ENCODE results near the gene OSBPL3.
A peak's percentile ranks its signal among the peaks of the same experiment; 100 is the strongest.
"Not testable (repeated sequence)": the region's sequence is repeated elsewhere in the genome, so short reads cannot be mapped to it uniquely, and the experiment has no call there.

The OSBPL3 gene

GRCh38 chr7:24824400-24824799 is 155.6 kb downstream of the OSBPL3 start:
- no peak for DNase-seq

- DNase-seq: no peak
Measured at GRCh38 chr7:24821754-24822054, 158.3 kb downstream of the OSBPL3 start.

GRCh38 chr7:24821045-24821753 is 158.8 kb downstream of the OSBPL3 start:
- no peak for DNase-seq

GRCh38 chr7:24820730-24821044 is 159.3 kb downstream of the OSBPL3 start:
- DNase-seq: peak; percentile 76

- DNase-seq: peak; percentile 85
Measured at GRCh38 chr7:24819916-24820689, 159.9 kb downstream of the OSBPL3 start.

- DNase-seq: no peak
Measured at GRCh38 chr7:24817339-24817738, 162.6 kb downstream of the OSBPL3 start.

GRCh38 chr7:24816868-24817267 is 163.1 kb downstream of the OSBPL3 start:
- no peak for DNase-seq

- peak; percentile 8 for DNase-seq
Measured at GRCh38 chr7:24812305-24812945, 167.6 kb downstream of the OSBPL3 start.

GRCh38 chr7:24808518-24808917 is 171.5 kb downstream of the OSBPL3 start:
- no peak for DNase-seq

- DNase-seq: no peak
Measured at GRCh38 chr7:24802300-24802699, 177.7 kb downstream of the OSBPL3 start.

GRCh38 chr7:24801883-24802282 is 178.1 kb downstream of the OSBPL3 start:
- DNase-seq: no peak

GRCh38 chr7:24800667-24801066 is 179.3 kb downstream of the OSBPL3 start:
- no peak for DNase-seq

GRCh38 chr7:24800073-24800472 is 179.9 kb downstream of the OSBPL3 start:
- DNase-seq: no peak

GRCh38 chr7:24799506-24799905 is 180.5 kb downstream of the OSBPL3 start:
- DNase-seq: no peak

GRCh38 chr7:24798261-24798660 is 181.7 kb downstream of the OSBPL3 start:
- DNase-seq: no peak

GRCh38 chr7:24797270-24797669 is 182.7 kb downstream of the OSBPL3 start:
- no peak for DNase-seq

GRCh38 chr7:24795407-24795767 is 184.6 kb downstream of the OSBPL3 start:
- DNase-seq: no peak

- not testable (repeated sequence) for DNase-seq
Measured at GRCh38 chr7:24794751-24795406, 185.1 kb downstream of the OSBPL3 start.

- no peak for DNase-seq
Measured at GRCh38 chr7:24793982-24794648, 185.9 kb downstream of the OSBPL3 start.

GRCh38 chr7:24788961-24789576 is 190.9 kb downstream of the OSBPL3 start:
- DNase-seq: no peak

GRCh38 chr7:24788075-24788474 is 191.9 kb downstream of the OSBPL3 start:
- no peak for DNase-seq

GRCh38 chr7:24786941-24787340 is 193.0 kb downstream of the OSBPL3 start:
- no peak for DNase-seq

GRCh38 chr7:24786306-24786705 is 193.7 kb downstream of the OSBPL3 start:
- DNase-seq: no peak

Measured in DMS79 treated with DMSO at 0.1 percent for 48 hours (cell line).